IMR-90 (cell line): ENCODE data around the gene ZNF366. TPM values are rescaled to one million over a fixed set of nuclear protein-coding genes. Genes with fewer than 3 reads are reported as not detected.

ENCODE experiments used
- ATAC-seq: fragments of 200-7000 bp; cut with Tn5 transposase; 2 replicates; pipeline ENCODE4 v1.9.1; 2020; ENCODE audit warnings: low read depth, mild to moderate bottlenecking, moderate library complexity
- BruUV-seq: library from RNA; stranded (reverse); fragments of 400-500 nt; replicated peaks from 2 replicates; lab custom pipeline; 2021; lab: Mats Ljungman, UMichigan
- CTCF ChIA-PET: fragments of 300-600 bp; formaldehyde crosslinking; extraction: SDS; loops from one replicate; lab custom pipeline; 2021; ENCODE audit warnings: antibody characterized with exemption; lab: Yijun Ruan, JAX
- POLR2A ChIA-PET: fragments of 300-600 bp; sonication (Branson Sonifier 250); formaldehyde crosslinking; loops from one replicate; lab custom pipeline; 2022; ENCODE audit warnings: antibody characterized with exemption; ENCODE audit not compliant: unreplicated experiment; lab: Charles Lee
- DNase-seq: peaks from one replicate; pipeline ENCODE4 v3.0.0; 2013
- H2AFZ ChIP-seq: replicated peaks from 2 replicates; pipeline ENCODE3; 2013; ENCODE audit warnings: low read length, mild to moderate bottlenecking; ENCODE audit not compliant: poor library complexity
- H2AK5ac ChIP-seq: 2 replicates; pipeline ENCODE4 v1.6.1; 2013; ENCODE audit warnings: low read depth, low read length, inconsistent platforms
- H2AK9ac ChIP-seq: replicated peaks from 2 replicates; pipeline ENCODE3; 2013; ENCODE audit warnings: mild to moderate bottlenecking, low read depth, low read length, moderate library complexity; ENCODE audit not compliant: poor library complexity
- H2BK120ac ChIP-seq: 2 replicates; pipeline ENCODE4 v1.6.1; 2013; ENCODE audit warnings: low read depth, low read length, inconsistent platforms
- H2BK15ac ChIP-seq: 3 replicates; pipeline ENCODE4 v1.6.1; 2013; ENCODE audit warnings: low read depth, low read length, inconsistent platforms
- H2BK20ac ChIP-seq: 2 replicates; pipeline ENCODE4 v1.6.1; 2013; ENCODE audit warnings: low read depth, mild to moderate bottlenecking, inconsistent platforms, low read length, moderate library complexity
- H2BK5ac ChIP-seq: 2 replicates; pipeline ENCODE4 v1.6.1; 2013; ENCODE audit warnings: mild to moderate bottlenecking, low read depth, low read length, inconsistent platforms; ENCODE audit not compliant: poor library complexity, severe bottlenecking
- H3K14ac ChIP-seq: replicated peaks from 2 replicates; pipeline ENCODE4 v1.6.1; 2013; ENCODE audit warnings: low read depth, low read length, inconsistent platforms
- H3K18ac ChIP-seq: 2 replicates; pipeline ENCODE4 v1.6.1; 2013; ENCODE audit warnings: low read depth, low read length, control low read depth
- H3K23ac ChIP-seq: 2 replicates; pipeline ENCODE4 v1.6.1; 2013; ENCODE audit warnings: low read depth, low read length, inconsistent platforms
- H3K27ac ChIP-seq: 2 replicates; pipeline ENCODE4 v1.5.1; 2013; ENCODE audit warnings: mild to moderate bottlenecking, control low read depth, low read length; ENCODE audit not compliant: insufficient read depth
- H3K27me3 ChIP-seq: 2 replicates; pipeline ENCODE4 v1.6.1; 2013; ENCODE audit warnings: low read length; ENCODE audit not compliant: control insufficient read depth, insufficient read depth
- H3K36me3 ChIP-seq: 2 replicates; pipeline ENCODE4 v1.6.1; 2013; ENCODE audit warnings: low read length, mixed read lengths; ENCODE audit not compliant: control insufficient read depth, insufficient read depth
- H3K4ac ChIP-seq: 2 replicates; pipeline ENCODE4 v1.6.1; 2013; ENCODE audit warnings: low read depth, low read length, inconsistent platforms
- H3K4me1 ChIP-seq: 2 replicates; pipeline ENCODE4 v1.6.1; 2013; ENCODE audit warnings: low read length, mixed read lengths; ENCODE audit not compliant: control insufficient read depth, insufficient read depth
- H3K4me2 ChIP-seq: 2 replicates; pipeline ENCODE4 v1.6.1; 2013; ENCODE audit warnings: low read depth, mild to moderate bottlenecking, control low read depth, low read length, moderate library complexity
- H3K4me3 ChIP-seq: 2 replicates; pipeline ENCODE4 v1.5.1; 2013; ENCODE audit warnings: low read depth, mild to moderate bottlenecking, control low read depth, low read length, moderate library complexity; ENCODE audit not compliant: insufficient read depth
- H3K56ac ChIP-seq: 2 replicates; pipeline ENCODE4 v1.6.1; 2013; ENCODE audit warnings: low read length, inconsistent platforms; ENCODE audit not compliant: insufficient read depth; ENCODE audit errors: extremely low read depth
- H3K79me1 ChIP-seq, 2 experiments: 2 replicates each; pipeline ENCODE4 v1.6.1; 2013; ENCODE audit warnings: low read length in 2 of 2, inconsistent platforms in 1 of 2, low read depth in 1 of 2
- H3K9ac ChIP-seq: 2 replicates; pipeline ENCODE4 v1.6.1; 2013; ENCODE audit warnings: low read depth, low read length, control low read depth
- H3K9me1 ChIP-seq: 2 replicates; pipeline ENCODE4 v1.6.1; 2013; ENCODE audit warnings: low read length, inconsistent platforms; ENCODE audit not compliant: insufficient read depth
- H3K9me3 ChIP-seq: 2 replicates; pipeline ENCODE4 v1.6.1; 2013; ENCODE audit warnings: low read length; ENCODE audit not compliant: control insufficient read depth, insufficient read depth
- H4K20me1 ChIP-seq: 2 replicates; pipeline ENCODE4 v1.6.1; 2013; ENCODE audit warnings: low read length, inconsistent platforms; ENCODE audit not compliant: insufficient read depth
- H4K5ac ChIP-seq: 2 replicates; pipeline ENCODE4 v1.6.1; 2013; ENCODE audit warnings: mild to moderate bottlenecking, low read depth, low read length, control low read depth
- H4K8ac ChIP-seq, 2 experiments: 2 replicates each; pipeline ENCODE4 v1.6.1; 2013; ENCODE audit warnings: low read depth in 2 of 2, low read length in 2 of 2, control low read depth in 1 of 2, inconsistent platforms in 1 of 2
- H4K91ac ChIP-seq: 2 replicates; pipeline ENCODE4 v1.6.1; 2013; ENCODE audit warnings: low read depth, low read length, inconsistent platforms; ENCODE audit not compliant: insufficient read depth
- BHLHE40 ChIP-seq: fragments of 150-350 bp; IDR thresholded peaks from 2 replicates; pipeline ENCODE4 v1.6.1; 2016; ENCODE audit warnings: mild to moderate bottlenecking, low read depth, low read length
- CEBPB ChIP-seq: IDR thresholded peaks from 2 replicates; pipeline ENCODE4 v1.6.1; 2012; ENCODE audit warnings: low read depth, low read length, improper control_type of control experiment
- CHD1 ChIP-seq: IDR thresholded peaks from 2 replicates; pipeline ENCODE4 v1.6.1; 2012; ENCODE audit warnings: low read depth, low read length, improper control_type of control experiment
- CTCF ChIP-seq: conservative IDR thresholded peaks from 2 replicates; pipeline ENCODE4 v1.5.1; 2012; ENCODE audit warnings: mild to moderate bottlenecking, low read depth, low read length, improper control_type of control experiment
- ELK1 ChIP-seq: fragments of 150-350 bp; IDR thresholded peaks from 2 replicates; pipeline ENCODE4 v1.6.1; 2016; ENCODE audit warnings: low read depth, mild to moderate bottlenecking, low read length, moderate library complexity, borderline replicate concordance
- MAFK ChIP-seq: IDR thresholded peaks from 2 replicates; pipeline ENCODE4 v1.6.1; 2012; ENCODE audit warnings: low read depth, low read length, improper control_type of control experiment
- MXI1 ChIP-seq: IDR thresholded peaks from 2 replicates; pipeline ENCODE4 v1.6.1; 2012; ENCODE audit warnings: low read depth, mild to moderate bottlenecking, low read length, moderate library complexity, borderline replicate concordance
- RCOR1 ChIP-seq: IDR thresholded peaks from 2 replicates; pipeline ENCODE4 v1.6.1; 2012; ENCODE audit warnings: mild to moderate bottlenecking, low read length, improper control_type of control experiment; ENCODE audit not compliant: insufficient replicate concordance
- RFX5 ChIP-seq: IDR thresholded peaks from 2 replicates; pipeline ENCODE4 v1.8.0; 2012; ENCODE audit warnings: low read depth, mild to moderate bottlenecking, low read length, moderate library complexity
- WGBS, 2 experiments: methylation state at CpG; one replicate each; pipeline versions ENCODE4 v1.1.5 to v1.1.7; 2013; ENCODE audit warnings: missing lambda C conversion rate in 2 of 2; ENCODE audit not compliant: insufficient read length in 1 of 2; ENCODE audit errors: extremely low coverage in 2 of 2; 5-methylcytosine and 5-hydroxymethylcytosine counted together
- dilution Hi-C: fragments of 300-500 bp; cut with HindIII; formaldehyde crosslinking; loops from one replicate; pipeline ENCODE4 v1.14.3; 2018; ENCODE audit warnings: low sequenced_read_pairs; ENCODE audit not compliant: unreplicated experiment
- in situ Hi-C: fragments of 300-500 bp; cut with MboI; formaldehyde crosslinking; loops from 3 replicates; pipeline ENCODE4 v1.14.3; 2019; ENCODE audit warnings: low sequenced_read_pairs, inconsistent platforms, mixed read lengths
- intact Hi-C: fragments of 100-400 bp; cut with micrococcal nuclease; formaldehyde crosslinking; loops from 2 replicates; pipeline ENCODE4 v1.10.0; 2022
- polyA plus RNA-seq, 3 experiments: library from polyadenylated mRNA; depleted of rRNA; stranded (reverse); fragments of >200 nt; gene quantifications; 2 replicates each; pipeline ENCODE4 v1.2.3, GENCODE V29; 2012; ENCODE audit warnings: low replicate concordance in 1 of 3
- total RNA-seq: library from RNA; depleted of rRNA; stranded (reverse); fragments of >200 nt; gene quantifications from 2 replicates; pipeline ENCODE4 v1.2.3, GENCODE V29; 2012

Gene ZNF366
- total and polyA plus RNA-seq, 2 of the 4 experiments (the other 2 are of a cell fraction): not detected

- in situ Hi-C loops: no loop called here
- no TSS peak for BruUV-seq
Measured at GRCh38 chr5:72529383-72529782, 22.2 kb upstream of the ZNF366 start.

More at GRCh38 chr5:72529383-72529782, 22.2 kb upstream of the ZNF366 start:
- no peak overlapping the region for H2AFZ ChIP-seq
- H2BK20ac ChIP-seq: no peak overlapping the region
- H3K27me3 ChIP-seq: no peaks in the 10 kb centered on the region
- no peaks in the 10 kb centered on the region for H3K79me1 ChIP-seq
- H4K91ac ChIP-seq: no peak overlapping the region
- H3K14ac ChIP-seq: no peak overlapping the region
- 100% methylated on average over 1 of the region's 2 CpGs; no CpG with 5 or more reads in 1 of the 2 experiments for WGBS, 2 experiments
- H3K4ac ChIP-seq: no peak overlapping the region
- CTCF ChIA-PET: interaction anchor here (1.3 kb wide), 1 partner anchor 16 kb away, joined by 3 read pairs; no protein-coding TSS in a partner anchor
- intact Hi-C loops (loop anchor here (10.0 kb wide), 1 partner anchor 315 kb away; no protein-coding TSS in a partner anchor), dilution Hi-C loops (no loop called here)
- no peak overlapping the region; the same call in 1 of the 2 replicates for H2AK5ac ChIP-seq
- H4K20me1 ChIP-seq: no peaks in the 10 kb centered on the region
- no peak overlapping the region for H3K18ac ChIP-seq
- H2BK120ac ChIP-seq: no peak overlapping the region
- no peaks in the 10 kb centered on the region for H3K36me3 ChIP-seq
- H3K27ac ChIP-seq: no peak overlapping the region
- no peak overlapping the region for H3K9ac ChIP-seq
- DNase-seq (no peak), ATAC-seq (no peak)
- no peak overlapping the region for H2BK15ac ChIP-seq
- no peak overlapping the region for H3K23ac ChIP-seq
- TF ChIP-seq CEBPB (no peak), RCOR1 (no peak), ELK1 (no peak), BHLHE40 (no peak), MAFK (no peak), RFX5 (no peak), CHD1 (no peak), CTCF (no peak), MXI1 (no peak)
- H4K8ac ChIP-seq: no peak overlapping the region
- H3K4me2 ChIP-seq: no peak overlapping the region
- no peaks in the 10 kb centered on the region for H3K9me1 ChIP-seq
- no peaks in the 10 kb centered on the region for H3K9me3 ChIP-seq
- no peak overlapping the region for H4K5ac ChIP-seq
- no peak overlapping the region for H2BK5ac ChIP-seq
- H3K4me3 ChIP-seq: no peak overlapping the region
- H3K56ac ChIP-seq: no peak overlapping the region
- POLR2A ChIA-PET: no interaction called here
- no peak overlapping the region for H2AK9ac ChIP-seq
- peaks cover 4% of the 10 kb centered on the region for H3K4me1 ChIP-seq
